HCT116 (cell line): Measurements from ENCODE around the gene SPEM1. TPM values are rescaled to one million over a fixed set of nuclear protein-coding genes. Genes with fewer than 3 reads are reported as not detected.

ENCODE experiments used
- ATAC-seq: fragments of 200-7000 bp; cut with Tn5 transposase; 2 replicates; pipeline ENCODE4 v1.9.1; 2020; ENCODE audit warnings: mild to moderate bottlenecking, moderate library complexity
- BruUV-seq: library from RNA; stranded (reverse); fragments of 400-500 nt; replicated peaks from 2 replicates; lab custom pipeline; 2021; lab: Mats Ljungman, UMichigan
- CTCF ChIA-PET: fragments of 300-600 bp; sonication (Branson Sonifier 250); formaldehyde crosslinking; loops from one replicate; lab custom pipeline; 2021; ENCODE audit warnings: antibody characterized with exemption; lab: Charles Lee
- POLR2A ChIA-PET: fragments of 300-600, 350-600 bp; sonication (Branson Sonifier 250); formaldehyde crosslinking; loops from one replicate; lab custom pipeline; 2021; ENCODE audit warnings: antibody characterized with exemption; lab: Charles Lee
- RAD21 ChIA-PET, 2 experiments: fragments of 300-600 bp; sonication (Branson Sonifier 250); formaldehyde crosslinking; loops; one replicate each; lab custom pipeline; 2023; ENCODE audit warnings: low total read pairs in 2 of 2; ENCODE audit not compliant: uncharacterized antibody in 2 of 2, unreplicated experiment in 2 of 2, low non-redundant PET in 1 of 2; lab: Charles Lee
- DNase-seq: peaks from one replicate; pipeline ENCODE4 v3.0.0-alpha.2; 2010; ENCODE audit warnings: low read depth, low spot score
- H2AFZ ChIP-seq: fragments of 200-600 bp; shearing (Covaris generic), sonication (generic); 2 replicates; pipeline ENCODE4 v1.6.1; 2017; ENCODE audit warnings: low read depth, mixed run types, mixed read lengths, antibody characterized with exemption, low read length; ENCODE audit not compliant: poor library complexity, severe bottlenecking
- H3K27ac ChIP-seq: 2 replicates; pipeline ENCODE4 v1.5.1; 2012; ENCODE audit warnings: low read depth, low read length
- H3K27me3 ChIP-seq: fragments of 200-600 bp; sonication (generic); 2 replicates; pipeline ENCODE4 v1.6.1; 2016; ENCODE audit warnings: mixed run types, low read length, mixed read lengths; ENCODE audit not compliant: insufficient read depth
- H3K36me3 ChIP-seq, 2 experiments: fragments of 200-500 bp in 1 of 2; fragments of 200-600 bp in 1 of 2; sonication (Bioruptor generic) in 1 of 2; sonication (generic) in 1 of 2; 2 replicates each; pipeline versions ENCODE4 v1.5.1 to v1.6.1; 2014 to 2016; ENCODE audit warnings: low read length in 2 of 2, inconsistent platforms in 1 of 2, mixed read lengths in 1 of 2, mixed run types in 1 of 2; ENCODE audit not compliant: insufficient read depth in 2 of 2, control insufficient read depth in 1 of 2
- H3K4me1 ChIP-seq, 2 experiments: fragments of 200-600 bp in 1 of 2; sonication (generic) in 1 of 2; 2 replicates each; pipeline versions ENCODE4 v1.5.1 to v1.6.1; 2012 to 2017; ENCODE audit warnings: low read length in 2 of 2, inconsistent platforms in 1 of 2, mild to moderate bottlenecking in 1 of 2, mixed read lengths in 1 of 2, mixed run types in 1 of 2, moderate library complexity in 1 of 2; ENCODE audit not compliant: insufficient read depth in 2 of 2, control insufficient read depth in 1 of 2
- H3K4me2 ChIP-seq: fragments of 200-600 bp; sonication (generic); 2 replicates; pipeline ENCODE4 v1.6.1; 2017; ENCODE audit warnings: mixed run types, low read length, mixed read lengths
- H3K4me3 ChIP-seq, 2 experiments: fragments of 200-600 bp in 1 of 2; sonication (generic) in 1 of 2; replicated peaks in 1 of 2; 2 replicates each; pipeline ENCODE4 v1.5.1; 2011 to 2016; ENCODE audit warnings: low read length in 2 of 2, control low read depth in 1 of 2, low read depth in 1 of 2, mild to moderate bottlenecking in 1 of 2, mixed read lengths in 1 of 2, mixed run types in 1 of 2
- H3K79me2 ChIP-seq: fragments of 200-600 bp; sonication (generic); 2 replicates; pipeline ENCODE4 v1.6.1; 2017; ENCODE audit warnings: mild to moderate bottlenecking, mixed run types, low read length, moderate library complexity, mixed read lengths; ENCODE audit not compliant: insufficient read depth
- H3K9ac ChIP-seq: fragments of 200-600 bp; sonication (generic); 2 replicates; pipeline ENCODE4 v1.6.1; 2016; ENCODE audit warnings: low read length, mixed read lengths
- H3K9me2 ChIP-seq: fragments of 200-600 bp; sonication (generic), shearing (Covaris generic); 2 replicates; pipeline ENCODE4 v1.6.1; 2017; ENCODE audit warnings: mixed run types, mild to moderate bottlenecking, moderate library complexity; ENCODE audit not compliant: insufficient read depth
- H3K9me3 ChIP-seq, 2 experiments: fragments of 200-500 bp in 1 of 2; fragments of 200-600 bp in 1 of 2; sonication (Bioruptor generic) in 1 of 2; sonication (generic) in 1 of 2; 2 replicates each; pipeline ENCODE4 v1.6.1; 2014 to 2017; ENCODE audit warnings: low read length in 2 of 2, mixed read lengths in 2 of 2, inconsistent platforms in 1 of 2, low read depth in 1 of 2, mild to moderate bottlenecking in 1 of 2, mixed run types in 1 of 2, moderate library complexity in 1 of 2; ENCODE audit not compliant: control insufficient read depth in 1 of 2, insufficient read depth in 1 of 2
- H4K20me1 ChIP-seq: fragments of 200-600 bp; sonication (generic), shearing (Covaris generic); 2 replicates; pipeline ENCODE4 v1.6.1; 2017; ENCODE audit warnings: mixed run types, mild to moderate bottlenecking, moderate library complexity; ENCODE audit not compliant: insufficient read depth
- CBX3 ChIP-seq: IDR thresholded peaks from 2 replicates; pipeline ENCODE4 v1.6.1; 2012; ENCODE audit warnings: low read depth
- CEBPB ChIP-seq: IDR thresholded peaks from 2 replicates; pipeline ENCODE4 v1.6.1; 2012; ENCODE audit warnings: low read depth
- ELF1 ChIP-seq: IDR thresholded peaks from 2 replicates; pipeline ENCODE4 v1.6.1; 2012; ENCODE audit warnings: low read depth, borderline replicate concordance
- EZH2 ChIP-seq: fragments of 200-600 bp; sonication (generic); IDR thresholded peaks from 2 replicates; pipeline ENCODE4 v1.6.1; 2017; ENCODE audit warnings: antibody characterized with exemption, mixed run types
- EZH2phosphoT487 ChIP-seq: fragments of 200-600 bp; IDR thresholded peaks from 2 replicates; pipeline ENCODE4 v1.6.1; 2018; ENCODE audit warnings: antibody characterized with exemption, borderline replicate concordance
- FOSL1 ChIP-seq: IDR thresholded peaks from 2 replicates; pipeline ENCODE4 v1.6.1; 2012; ENCODE audit warnings: low read depth
- JUND ChIP-seq: IDR thresholded peaks from 2 replicates; pipeline ENCODE4 v1.6.1; 2012
- POLR2AphosphoS5 ChIP-seq: IDR thresholded peaks from 2 replicates; pipeline ENCODE4 v1.6.1; 2011; ENCODE audit warnings: mild to moderate bottlenecking, low read depth, low read length, moderate library complexity
- RAD21 ChIP-seq: IDR thresholded peaks from 2 replicates; pipeline ENCODE4 v1.6.1; 2012; ENCODE audit warnings: low read depth, mild to moderate bottlenecking
- SIN3A ChIP-seq: IDR thresholded peaks from 2 replicates; pipeline ENCODE4 v1.6.1; 2012; ENCODE audit warnings: low read depth
- SRF ChIP-seq: IDR thresholded peaks from 2 replicates; pipeline ENCODE4 v1.6.1; 2012; ENCODE audit warnings: low read depth
- TCF7L2 ChIP-seq: IDR thresholded peaks from 2 replicates; pipeline ENCODE4 v1.7.0; 2011; ENCODE audit warnings: borderline replicate concordance, inconsistent platforms; ENCODE audit not compliant: insufficient read depth, insufficient read length; ENCODE audit errors: extremely low read depth
- YY1 ChIP-seq: IDR thresholded peaks from 2 replicates; pipeline ENCODE4 v1.6.1; 2011; ENCODE audit warnings: low read length, low read depth, moderate library complexity, mild to moderate bottlenecking; ENCODE audit not compliant: insufficient replicate concordance; ENCODE audit errors: extremely low read depth
- ZNF274 ChIP-seq: fragments of 200-500 bp; sonication (Bioruptor generic); IDR thresholded peaks from 2 replicates; pipeline ENCODE4 v1.6.1; 2014; ENCODE audit warnings: mild to moderate bottlenecking, low read depth, low read length, inconsistent platforms
- intact Hi-C: fragments of 100-400 bp; cut with micrococcal nuclease; formaldehyde crosslinking; loops from 2 replicates; pipeline ENCODE4 v1.10.0; 2022
- total RNA-seq: library from RNA; stranded (reverse); gene quantifications from one replicate; pipeline ENCODE4 v1.2.1, GENCODE V29; 2021; ENCODE audit not compliant: unreplicated experiment
- TF ChIP-seq, protein P1 (sequence below), 3 experiments: fragments of 200-600 bp in 1 of 3; sonication (generic) in 1 of 3; IDR thresholded peaks in 2 of 3; conservative IDR thresholded peaks in 1 of 3; 2 replicates each; pipeline ENCODE4 v1.5.1; 2012 to 2017; ENCODE audit warnings: low read depth in 2 of 3, low read length in 2 of 3, antibody characterized with exemption in 1 of 3, borderline replicate concordance in 1 of 3, control low read depth in 1 of 3, mild to moderate bottlenecking in 1 of 3, mixed read lengths in 1 of 3, mixed run types in 1 of 3, moderate library complexity in 1 of 3; ENCODE audit not compliant: insufficient read depth in 1 of 3
- TF ChIP-seq, protein P2 (sequence below): IDR thresholded peaks from 2 replicates; pipeline ENCODE4 v1.6.1; 2012
- TF ChIP-seq, protein P3 (sequence below): IDR thresholded peaks from 2 replicates; pipeline ENCODE4 v1.6.1; 2012
- TF ChIP-seq, protein P4 (sequence below): IDR thresholded peaks from 2 replicates; pipeline ENCODE4 v1.6.1; 2012; ENCODE audit warnings: low read depth

SPEM1 gene
- total RNA-seq, 1 experiment from 2014 or later, result 0.32 TPM

DNA sequence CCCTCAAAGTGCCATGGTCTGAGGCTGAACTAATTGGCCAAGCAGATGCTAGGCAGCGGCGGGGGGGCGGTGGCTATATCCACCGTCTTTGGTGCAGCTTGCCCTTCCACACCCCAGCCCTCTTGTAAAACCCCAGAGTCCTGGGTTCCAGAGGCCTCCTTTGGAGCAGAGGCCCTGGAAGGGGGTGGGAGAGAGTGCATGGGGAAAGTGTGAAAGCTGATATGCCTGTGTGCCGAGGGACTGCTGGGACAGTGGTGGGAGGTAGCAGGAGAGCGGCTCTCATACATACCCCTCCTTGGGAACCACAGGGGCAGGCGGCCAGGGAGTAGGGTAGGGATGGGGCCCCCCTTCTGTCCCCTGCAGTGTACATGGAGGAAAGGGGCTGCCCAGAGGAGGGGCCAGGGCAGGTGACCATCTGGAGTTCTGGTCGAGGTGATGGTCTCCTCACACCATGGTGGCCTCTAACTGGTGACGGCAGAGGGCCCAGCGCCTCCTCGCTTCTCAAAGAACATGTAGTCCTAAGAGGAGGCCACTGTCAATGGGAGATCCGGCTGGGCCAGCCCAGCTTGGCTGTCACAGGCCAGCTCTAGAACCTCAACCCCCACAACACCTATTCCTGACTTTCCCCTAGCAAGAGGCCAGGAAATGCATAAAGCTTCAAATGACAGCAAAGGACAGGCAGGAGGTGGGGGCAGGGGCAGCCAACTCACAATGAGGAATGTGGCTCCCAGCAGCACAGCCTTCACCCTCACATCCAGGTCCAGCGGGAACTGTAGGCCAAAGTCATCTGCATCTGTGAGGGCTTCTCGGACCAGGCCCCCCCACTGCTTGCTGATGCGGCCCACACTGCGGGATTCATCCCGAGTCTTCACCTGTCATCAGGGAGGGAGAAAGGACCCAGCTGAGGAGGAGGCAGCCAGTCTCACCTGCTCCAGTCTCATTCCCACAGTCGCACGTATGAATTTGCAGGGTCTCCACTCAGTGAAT is 29.9 kb upstream of the SPEM1 start:
- POLR2A ChIA-PET, result interaction anchor here (1.2 kb wide), 1 partner anchor 11 kb away, joined by 3 read pairs; no protein-coding TSS in a partner anchor
- Histone ChIP-seq H3K4me3 (no peak overlapping the region), H2AFZ (no peak overlapping the region), H4K20me1 (no peaks in the 10 kb centered on the region), H3K79me2 (0 out of 2 replicates have a peak, but pooled peaks cover 7% of the 10 kb centered on the region), H3K36me3 (peaks cover 10 to 18% of the 10 kb centered on the region in 2 experiments; a peak in 3 of 4 replicates), H3K27me3 (no peaks in the 10 kb centered on the region), H3K4me1 (peaks cover 6 to 17% of the 10 kb centered on the region in 2 experiments; a peak in 3 of 4 replicates), H3K27ac (no peak overlapping the region), H3K4me2 (no peak overlapping the region), H3K9me2 (no peaks in the 10 kb centered on the region), H3K9ac (no peak overlapping the region), H3K9me3 (no peaks in the 10 kb centered on the region)
- CTCF ChIA-PET, result no interaction called here
- BruUV-seq, result no TSS peak
- DNase-seq, result no peak
- RAD21 ChIA-PET, result no interaction called here
- no peak for ATAC-seq
- intact Hi-C loops, result loop anchor here (5.0 kb wide), 1 partner anchor 33 kb away; the partner anchor contains the start of gene TMEM95
- TF ChIP-seq, protein P1, sequence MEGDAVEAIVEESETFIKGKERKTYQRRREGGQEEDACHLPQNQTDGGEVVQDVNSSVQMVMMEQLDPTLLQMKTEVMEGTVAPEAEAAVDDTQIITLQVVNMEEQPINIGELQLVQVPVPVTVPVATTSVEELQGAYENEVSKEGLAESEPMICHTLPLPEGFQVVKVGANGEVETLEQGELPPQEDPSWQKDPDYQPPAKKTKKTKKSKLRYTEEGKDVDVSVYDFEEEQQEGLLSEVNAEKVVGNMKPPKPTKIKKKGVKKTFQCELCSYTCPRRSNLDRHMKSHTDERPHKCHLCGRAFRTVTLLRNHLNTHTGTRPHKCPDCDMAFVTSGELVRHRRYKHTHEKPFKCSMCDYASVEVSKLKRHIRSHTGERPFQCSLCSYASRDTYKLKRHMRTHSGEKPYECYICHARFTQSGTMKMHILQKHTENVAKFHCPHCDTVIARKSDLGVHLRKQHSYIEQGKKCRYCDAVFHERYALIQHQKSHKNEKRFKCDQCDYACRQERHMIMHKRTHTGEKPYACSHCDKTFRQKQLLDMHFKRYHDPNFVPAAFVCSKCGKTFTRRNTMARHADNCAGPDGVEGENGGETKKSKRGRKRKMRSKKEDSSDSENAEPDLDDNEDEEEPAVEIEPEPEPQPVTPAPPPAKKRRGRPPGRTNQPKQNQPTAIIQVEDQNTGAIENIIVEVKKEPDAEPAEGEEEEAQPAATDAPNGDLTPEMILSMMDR (IDR thresholded peaks at IDR 0.05 in 2 of 3, conservative IDR thresholded peaks at IDR 0.05 in 1 of 3; ENCODE audit: borderline replicate concordance in 1 of 3, insufficient read depth in 1 of 3, low read depth in 2 of 3, low read length in 2 of 3), result no peak
- TF ChIP-seq ZNF274 (no peak), RAD21 (no peak), SIN3A (no peak), CBX3 (no peak), EZH2phosphoT487 (no peak), YY1 (no peak), EZH2 (no peak), CEBPB (no peak), SRF (no peak), POLR2AphosphoS5 (no peak), TCF7L2 (no peak), JUND (no peak), ELF1 (no peak), FOSL1 (no peak)
- TF ChIP-seq, protein P2, sequence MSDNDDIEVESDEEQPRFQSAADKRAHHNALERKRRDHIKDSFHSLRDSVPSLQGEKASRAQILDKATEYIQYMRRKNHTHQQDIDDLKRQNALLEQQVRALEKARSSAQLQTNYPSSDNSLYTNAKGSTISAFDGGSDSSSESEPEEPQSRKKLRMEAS, result no peak
- TF ChIP-seq, protein P3, sequence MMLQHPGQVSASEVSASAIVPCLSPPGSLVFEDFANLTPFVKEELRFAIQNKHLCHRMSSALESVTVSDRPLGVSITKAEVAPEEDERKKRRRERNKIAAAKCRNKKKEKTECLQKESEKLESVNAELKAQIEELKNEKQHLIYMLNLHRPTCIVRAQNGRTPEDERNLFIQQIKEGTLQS, result no peak
- TF ChIP-seq, protein P4, sequence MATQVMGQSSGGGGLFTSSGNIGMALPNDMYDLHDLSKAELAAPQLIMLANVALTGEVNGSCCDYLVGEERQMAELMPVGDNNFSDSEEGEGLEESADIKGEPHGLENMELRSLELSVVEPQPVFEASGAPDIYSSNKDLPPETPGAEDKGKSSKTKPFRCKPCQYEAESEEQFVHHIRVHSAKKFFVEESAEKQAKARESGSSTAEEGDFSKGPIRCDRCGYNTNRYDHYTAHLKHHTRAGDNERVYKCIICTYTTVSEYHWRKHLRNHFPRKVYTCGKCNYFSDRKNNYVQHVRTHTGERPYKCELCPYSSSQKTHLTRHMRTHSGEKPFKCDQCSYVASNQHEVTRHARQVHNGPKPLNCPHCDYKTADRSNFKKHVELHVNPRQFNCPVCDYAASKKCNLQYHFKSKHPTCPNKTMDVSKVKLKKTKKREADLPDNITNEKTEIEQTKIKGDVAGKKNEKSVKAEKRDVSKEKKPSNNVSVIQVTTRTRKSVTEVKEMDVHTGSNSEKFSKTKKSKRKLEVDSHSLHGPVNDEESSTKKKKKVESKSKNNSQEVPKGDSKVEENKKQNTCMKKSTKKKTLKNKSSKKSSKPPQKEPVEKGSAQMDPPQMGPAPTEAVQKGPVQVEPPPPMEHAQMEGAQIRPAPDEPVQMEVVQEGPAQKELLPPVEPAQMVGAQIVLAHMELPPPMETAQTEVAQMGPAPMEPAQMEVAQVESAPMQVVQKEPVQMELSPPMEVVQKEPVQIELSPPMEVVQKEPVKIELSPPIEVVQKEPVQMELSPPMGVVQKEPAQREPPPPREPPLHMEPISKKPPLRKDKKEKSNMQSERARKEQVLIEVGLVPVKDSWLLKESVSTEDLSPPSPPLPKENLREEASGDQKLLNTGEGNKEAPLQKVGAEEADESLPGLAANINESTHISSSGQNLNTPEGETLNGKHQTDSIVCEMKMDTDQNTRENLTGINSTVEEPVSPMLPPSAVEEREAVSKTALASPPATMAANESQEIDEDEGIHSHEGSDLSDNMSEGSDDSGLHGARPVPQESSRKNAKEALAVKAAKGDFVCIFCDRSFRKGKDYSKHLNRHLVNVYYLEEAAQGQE, result no peak
